Uterus (tissue), 4 donors: ENCODE results near the gene HECW1. TPM values are rescaled to one million over a fixed set of nuclear protein-coding genes. Genes with fewer than 3 reads are reported as not detected.

Experiments used
- DNase-seq, 2 donors: peaks; one replicate each; pipeline ENCODE4 v3.0.0-alpha.2; 2019 to 2020
- H3K27ac ChIP-seq, 2 donors: fragments of 200-600 bp; sonication (generic); 1 replicate in 1 of 2; 2 replicates in 1 of 2; pipeline ENCODE4 v1.5.1; 2016 to 2018
- H3K27me3 ChIP-seq, 2 donors: fragments of 200-600 bp; sonication (generic); one replicate each; pipeline ENCODE4 v1.5.1; 2018 to 2019; ENCODE audit warnings: control low read depth in 1 of 2
- H3K36me3 ChIP-seq, 2 donors: fragments of 200-600 bp; sonication (generic); one replicate each; pipeline ENCODE4 v1.5.1; 2019; ENCODE audit warnings: control low read depth in 1 of 2
- H3K4me1 ChIP-seq, 2 donors: fragments of 200-600 bp; sonication (generic); one replicate each; pipeline ENCODE4 v1.5.1; 2018 to 2019; ENCODE audit warnings: control low read depth in 1 of 2
- H3K4me3 ChIP-seq, 2 donors: fragments of 200-600 bp; sonication (generic); 1 replicate in 1 of 2; 2 replicates in 1 of 2; pipeline ENCODE4 v1.5.1; 2018 to 2019; ENCODE audit warnings: mild to moderate bottlenecking in 1 of 2
- H3K9me3 ChIP-seq, 2 donors: fragments of 200-600 bp; sonication (generic); one replicate each; pipeline ENCODE4 v1.5.1; 2019; ENCODE audit warnings: control low read depth in 1 of 2
- POLR2A ChIP-seq, 2 donors: fragments of 450-650 bp; IDR thresholded peaks; one replicate each; pipeline ENCODE4 v1.6.1; 2016; ENCODE audit warnings: antibody characterized with exemption in 2 of 2, mild to moderate bottlenecking in 1 of 2, moderate library complexity in 1 of 2
- intact Hi-C: fragments of 100-400 bp; cut with DNase I; formaldehyde crosslinking; loops from one replicate; pipeline ENCODE4 v1.15.1; 2023; ENCODE audit warnings: low total_unique reads
- total RNA-seq, 4 donors: library from RNA; depleted of rRNA in 3 of 4; stranded (reverse); fragments of >200 nt in 3 of 4; gene quantifications; one replicate each; pipeline versions ENCODE4 v1.1.0 to v1.2.4, GENCODE V29; 2014 to 2023
- TF ChIP-seq, protein P1 (sequence below), 4 experiments: fragments of 200-600 bp in 2 of 4; fragments of 450-650 bp in 2 of 4; sonication (generic) in 2 of 4; IDR thresholded peaks; one replicate each; pipeline ENCODE4 v1.5.1; 2016 to 2019; ENCODE audit warnings: antibody characterized with exemption in 4 of 4, mild to moderate bottlenecking in 2 of 4, moderate library complexity in 1 of 4
- donor health status: DM: yes; HTN: yes; CAD: no.

HECW1 gene
- total RNA-seq, 4 donors from 2014 or later = 0.28 TPM; not detected in 3

DNA sequence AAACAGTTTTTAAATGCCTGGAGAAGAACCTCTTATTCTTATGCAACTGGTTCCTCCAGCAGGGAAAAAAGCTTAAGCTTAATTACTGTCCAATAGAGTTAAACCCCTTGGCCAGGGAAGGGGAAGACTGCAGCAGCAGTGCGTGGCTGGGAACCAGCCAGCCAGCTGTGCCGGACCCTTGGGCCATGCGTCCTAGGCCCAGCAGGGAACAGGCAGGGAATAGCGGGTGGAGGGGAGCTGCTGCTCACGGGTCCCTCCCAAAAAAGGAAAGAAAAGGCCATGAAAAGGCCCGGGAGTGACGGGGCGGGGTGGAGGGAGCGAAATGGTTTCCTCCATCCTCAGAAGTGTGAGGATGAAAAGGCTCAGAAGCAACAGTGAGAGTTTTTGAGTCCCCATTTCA is 35.2 kb upstream of the HECW1 start:
- Histone ChIP-seq H3K27ac (no peak overlapping the region), H3K27me3 (no peaks in the 10 kb centered on the region), H3K4me3 (no peak overlapping the region), H3K9me3 (no peaks in the 10 kb centered on the region), H3K4me1 (no peaks in the 10 kb centered on the region), H3K36me3 (no peaks in the 10 kb centered on the region)
- TF ChIP-seq POLR2A (IDR thresholded peaks at IDR 0.05) = no peak
- TF ChIP-seq, protein P1, sequence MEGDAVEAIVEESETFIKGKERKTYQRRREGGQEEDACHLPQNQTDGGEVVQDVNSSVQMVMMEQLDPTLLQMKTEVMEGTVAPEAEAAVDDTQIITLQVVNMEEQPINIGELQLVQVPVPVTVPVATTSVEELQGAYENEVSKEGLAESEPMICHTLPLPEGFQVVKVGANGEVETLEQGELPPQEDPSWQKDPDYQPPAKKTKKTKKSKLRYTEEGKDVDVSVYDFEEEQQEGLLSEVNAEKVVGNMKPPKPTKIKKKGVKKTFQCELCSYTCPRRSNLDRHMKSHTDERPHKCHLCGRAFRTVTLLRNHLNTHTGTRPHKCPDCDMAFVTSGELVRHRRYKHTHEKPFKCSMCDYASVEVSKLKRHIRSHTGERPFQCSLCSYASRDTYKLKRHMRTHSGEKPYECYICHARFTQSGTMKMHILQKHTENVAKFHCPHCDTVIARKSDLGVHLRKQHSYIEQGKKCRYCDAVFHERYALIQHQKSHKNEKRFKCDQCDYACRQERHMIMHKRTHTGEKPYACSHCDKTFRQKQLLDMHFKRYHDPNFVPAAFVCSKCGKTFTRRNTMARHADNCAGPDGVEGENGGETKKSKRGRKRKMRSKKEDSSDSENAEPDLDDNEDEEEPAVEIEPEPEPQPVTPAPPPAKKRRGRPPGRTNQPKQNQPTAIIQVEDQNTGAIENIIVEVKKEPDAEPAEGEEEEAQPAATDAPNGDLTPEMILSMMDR (IDR thresholded peaks at IDR 0.05) = no peak
- no peak for DNase-seq
- intact Hi-C loops = no loop called here

DNA sequence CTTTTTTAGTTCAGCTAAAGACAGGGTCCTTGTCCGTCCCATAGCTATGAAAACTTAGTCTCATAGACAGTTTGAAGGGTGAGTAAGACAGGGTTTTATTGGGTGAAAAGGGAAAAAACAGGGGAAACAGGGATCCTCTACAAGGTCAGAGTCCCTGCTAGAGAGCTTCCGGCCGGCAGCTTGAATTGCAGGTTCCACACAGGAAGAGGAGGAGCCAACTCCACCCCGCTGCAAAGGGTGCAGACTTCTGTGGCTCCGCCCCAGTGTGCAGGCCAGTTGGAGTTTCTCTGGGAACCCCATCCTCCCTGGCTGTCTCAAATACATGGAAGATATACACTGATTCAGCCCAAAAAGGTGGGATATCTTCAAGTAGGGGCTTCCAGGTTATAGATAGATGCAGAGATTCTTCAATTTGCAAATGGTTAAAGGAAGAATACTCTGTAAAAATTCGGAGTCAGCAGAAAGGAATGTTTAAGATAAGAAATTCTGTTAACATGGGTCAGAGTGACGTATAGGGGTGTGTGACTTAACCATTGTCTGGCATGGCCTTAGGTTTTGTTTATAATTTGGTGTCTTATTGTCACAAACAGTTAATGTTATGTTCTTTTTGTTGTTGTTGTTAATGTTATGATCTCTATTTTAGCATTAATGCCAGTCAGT is 34.6 kb upstream of the HECW1 start:
- no peak for TF ChIP-seq POLR2A (IDR thresholded peaks at IDR 0.05)
- TF ChIP-seq, protein P1 (IDR thresholded peaks at IDR 0.05) = no peak
- H3K27me3 ChIP-seq = no peaks in the 10 kb centered on the region

DNA sequence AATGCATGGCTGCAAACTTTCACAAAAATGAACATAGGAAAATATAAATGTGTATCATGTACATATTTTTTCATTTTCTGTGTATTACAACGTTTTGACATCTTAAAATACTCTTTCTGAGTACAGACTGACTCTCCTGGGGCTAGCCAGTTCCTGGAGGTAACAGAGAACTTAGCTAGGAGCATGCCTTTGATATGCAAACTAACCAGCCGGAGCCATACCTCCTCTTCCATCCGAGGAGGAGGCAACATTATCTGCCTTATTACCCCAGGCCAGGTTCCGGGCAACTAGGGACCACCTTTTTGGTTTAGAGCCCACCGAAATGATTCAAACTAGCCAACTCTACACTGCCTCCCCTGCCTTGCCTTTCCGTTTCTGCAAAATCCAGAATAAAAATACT is 33.7 kb upstream of the HECW1 start:
- Histone ChIP-seq H3K36me3 (no peaks in the 10 kb centered on the region), H3K9me3 (no peaks in the 10 kb centered on the region), H3K27me3 (no peaks in the 10 kb centered on the region), H3K4me3 (no peak overlapping the region), H3K4me1 (no peaks in the 10 kb centered on the region), H3K27ac (no peak overlapping the region)
- no peak for DNase-seq
- TF ChIP-seq, protein P1 (IDR thresholded peaks at IDR 0.05) = no peak
- TF ChIP-seq POLR2A (IDR thresholded peaks at IDR 0.05) = no peak
- intact Hi-C loops = no loop called here

More for the DNA sequence above, 34.6 kb upstream of the HECW1 start:
- H3K36me3 ChIP-seq = no peaks in the 10 kb centered on the region
- intact Hi-C loops = no loop called here
- H3K4me3 ChIP-seq = no peak overlapping the region
- H3K9me3 ChIP-seq = no peaks in the 10 kb centered on the region
- no peaks in the 10 kb centered on the region for H3K4me1 ChIP-seq
- DNase-seq = no peak
- no peak overlapping the region for H3K27ac ChIP-seq

DNA sequence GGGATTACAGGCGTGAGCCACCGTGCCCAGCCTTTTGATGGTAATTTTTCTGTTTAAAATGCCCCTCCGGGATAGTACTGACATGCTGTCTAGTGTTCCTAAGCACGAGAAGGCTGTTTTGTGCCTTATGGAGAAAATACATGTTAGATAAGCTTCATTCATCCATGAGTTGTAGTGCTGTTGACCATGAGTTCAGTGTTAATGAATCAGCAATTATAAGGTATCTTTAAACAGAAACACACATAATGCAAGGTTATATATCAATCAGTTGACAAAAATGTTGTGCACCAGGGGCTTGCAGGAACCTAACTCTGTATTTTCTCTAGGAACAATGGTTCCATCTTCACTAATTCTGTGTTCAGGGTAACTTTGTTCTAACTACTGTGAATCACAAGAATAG is 30.8 kb upstream of the HECW1 start:
- Histone ChIP-seq H3K4me1 (no peaks in the 10 kb centered on the region), H3K27ac (no peak overlapping the region), H3K36me3 (no peaks in the 10 kb centered on the region), H3K9me3 (no peaks in the 10 kb centered on the region), H3K4me3 (no peak overlapping the region), H3K27me3 (no peaks in the 10 kb centered on the region)
- intact Hi-C loops = no loop called here
- no peak for DNase-seq
- TF ChIP-seq POLR2A (IDR thresholded peaks at IDR 0.05) = no peak
- TF ChIP-seq, protein P1 (IDR thresholded peaks at IDR 0.05) = no peak

DNA sequence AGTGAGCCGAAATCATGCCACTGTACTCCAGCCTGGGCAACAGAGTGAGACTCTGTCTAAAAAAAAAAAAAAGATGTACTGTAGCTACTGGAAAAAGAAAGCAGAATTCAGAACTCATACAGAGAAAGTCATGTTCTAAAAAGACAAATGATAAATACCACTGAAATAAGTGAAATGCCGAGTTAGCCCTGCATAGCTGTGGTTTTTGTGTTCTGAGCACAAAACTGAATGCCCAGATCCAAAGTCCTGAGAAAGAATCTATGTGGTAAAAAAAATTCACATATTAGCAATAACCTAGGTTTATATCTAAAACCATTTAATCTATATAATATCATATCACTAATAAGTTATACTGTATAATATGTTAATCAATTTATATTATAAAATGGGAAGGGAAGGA is 29.3 kb upstream of the HECW1 start:
- intact Hi-C loops = no loop called here
- H3K4me1 ChIP-seq = no peaks in the 10 kb centered on the region
- H3K27me3 ChIP-seq = no peaks in the 10 kb centered on the region
- no peaks in the 10 kb centered on the region for H3K36me3 ChIP-seq
- no peak overlapping the region for H3K4me3 ChIP-seq
- H3K27ac ChIP-seq = no peak overlapping the region
- DNase-seq = no peak
- TF ChIP-seq, protein P1 (IDR thresholded peaks at IDR 0.05) = no peak
- TF ChIP-seq POLR2A (IDR thresholded peaks at IDR 0.05) = no peak
- H3K9me3 ChIP-seq = no peaks in the 10 kb centered on the region
